ENCODE results near the gene BIRC6. TPM values are rescaled to one million over a fixed set of nuclear protein-coding genes. Genes with fewer than 3 reads are reported as not detected.

BIRC6 gene
- total RNA-seq, 1 donor from 2014 or later: 98.0 TPM

- no peaks in the 10 kb centered on the region for H3K27me3 Mint-ChIP-seq
- peaks cover 3% of the 10 kb centered on the region for H3K4me1 Mint-ChIP-seq (ENCODE audit: low read depth)
- H3K36me3 Mint-ChIP-seq (ENCODE audit: insufficient read depth): peaks cover 9% of the 10 kb centered on the region
- H3K27ac Mint-ChIP-seq: no peak overlapping the region
- no peak for DNase-seq (ENCODE audit: low spot score, unreplicated experiment)
- no peak overlapping the region for H3K4me3 Mint-ChIP-seq (ENCODE audit: low read depth)
- TF ChIP-seq CTCF (IDR thresholded peaks at IDR 0.05; ENCODE audit: unreplicated experiment): no peak
- no peaks in the 10 kb centered on the region for H3K9me3 Mint-ChIP-seq (ENCODE audit: low read depth)
Observed at GRCh38 chr2:32403782-32404181, 47.0 kb downstream of the BIRC6 start.

- H3K27ac Mint-ChIP-seq: no peak overlapping the region
- no peak for TF ChIP-seq CTCF (IDR thresholded peaks at IDR 0.05; ENCODE audit: unreplicated experiment)
- H3K4me1 Mint-ChIP-seq (ENCODE audit: low read depth): peaks cover 3% of the 10 kb centered on the region
Observed at GRCh38 chr2:32404691-32405090, 47.9 kb downstream of the BIRC6 start.

GRCh38 chr2:32416519-32416918 is 59.7 kb downstream of the BIRC6 start:
- no peak for TF ChIP-seq CTCF (IDR thresholded peaks at IDR 0.05; ENCODE audit: unreplicated experiment)
- no peaks in the 10 kb centered on the region for H3K9me3 Mint-ChIP-seq (ENCODE audit: low read depth)
- DNase-seq (ENCODE audit: low spot score, unreplicated experiment): no peak
- H3K27ac Mint-ChIP-seq: no peak overlapping the region
- H3K36me3 Mint-ChIP-seq (ENCODE audit: insufficient read depth): peaks cover 16% of the 10 kb centered on the region
- H3K4me1 Mint-ChIP-seq (ENCODE audit: low read depth): no peaks in the 10 kb centered on the region
- H3K4me3 Mint-ChIP-seq (ENCODE audit: low read depth): no peak overlapping the region
- no peaks in the 10 kb centered on the region for H3K27me3 Mint-ChIP-seq

More at GRCh38 chr2:32404691-32405090, 47.9 kb downstream of the BIRC6 start:
- H3K4me3 Mint-ChIP-seq (ENCODE audit: low read depth): no peak overlapping the region
- H3K36me3 Mint-ChIP-seq (ENCODE audit: insufficient read depth): peaks cover 12% of the 10 kb centered on the region
- H3K27me3 Mint-ChIP-seq: no peaks in the 10 kb centered on the region
- no peak for DNase-seq (ENCODE audit: low spot score, unreplicated experiment)
- no peaks in the 10 kb centered on the region for H3K9me3 Mint-ChIP-seq (ENCODE audit: low read depth)

GRCh38 chr2:32417659-32418058 is 60.8 kb downstream of the BIRC6 start:
- H3K36me3 Mint-ChIP-seq (ENCODE audit: insufficient read depth): peaks cover 15% of the 10 kb centered on the region
- no peaks in the 10 kb centered on the region for H3K27me3 Mint-ChIP-seq
- H3K9me3 Mint-ChIP-seq (ENCODE audit: low read depth): no peaks in the 10 kb centered on the region
- no peaks in the 10 kb centered on the region for H3K4me1 Mint-ChIP-seq (ENCODE audit: low read depth)
- no peak for TF ChIP-seq CTCF (IDR thresholded peaks at IDR 0.05; ENCODE audit: unreplicated experiment)
- no peak overlapping the region for H3K27ac Mint-ChIP-seq
- DNase-seq (ENCODE audit: low spot score, unreplicated experiment): no peak
- no peak overlapping the region for H3K4me3 Mint-ChIP-seq (ENCODE audit: low read depth)

- Mint-ChIP-seq H3K4me3 (ENCODE audit: low read depth) (no peak overlapping the region), H3K27ac (no peak overlapping the region), H3K9me3 (ENCODE audit: low read depth) (no peaks in the 10 kb centered on the region), H3K4me1 (ENCODE audit: low read depth) (no peaks in the 10 kb centered on the region), H3K27me3 (no peaks in the 10 kb centered on the region), H3K36me3 (ENCODE audit: insufficient read depth) (peaks cover 15% of the 10 kb centered on the region)
- no peak for TF ChIP-seq CTCF (IDR thresholded peaks at IDR 0.05; ENCODE audit: unreplicated experiment)
- no peak for DNase-seq (ENCODE audit: low spot score, unreplicated experiment)
Observed at GRCh38 chr2:32418778-32419177, 62.0 kb downstream of the BIRC6 start.
